NOMO-1 treated with dmso at 0.1 percent for 144 hours (cell line): ENCODE results near the gene OR2C1.
A peak's percentile ranks its signal among the peaks of the same experiment; 100 is the strongest.

Source experiments
- DNase-seq: peaks from one replicate; lab custom pipeline; 2025; ENCODE audit not compliant: unreplicated experiment; lab: John Stamatoyannopoulos, UW

The OR2C1 gene

DNA sequence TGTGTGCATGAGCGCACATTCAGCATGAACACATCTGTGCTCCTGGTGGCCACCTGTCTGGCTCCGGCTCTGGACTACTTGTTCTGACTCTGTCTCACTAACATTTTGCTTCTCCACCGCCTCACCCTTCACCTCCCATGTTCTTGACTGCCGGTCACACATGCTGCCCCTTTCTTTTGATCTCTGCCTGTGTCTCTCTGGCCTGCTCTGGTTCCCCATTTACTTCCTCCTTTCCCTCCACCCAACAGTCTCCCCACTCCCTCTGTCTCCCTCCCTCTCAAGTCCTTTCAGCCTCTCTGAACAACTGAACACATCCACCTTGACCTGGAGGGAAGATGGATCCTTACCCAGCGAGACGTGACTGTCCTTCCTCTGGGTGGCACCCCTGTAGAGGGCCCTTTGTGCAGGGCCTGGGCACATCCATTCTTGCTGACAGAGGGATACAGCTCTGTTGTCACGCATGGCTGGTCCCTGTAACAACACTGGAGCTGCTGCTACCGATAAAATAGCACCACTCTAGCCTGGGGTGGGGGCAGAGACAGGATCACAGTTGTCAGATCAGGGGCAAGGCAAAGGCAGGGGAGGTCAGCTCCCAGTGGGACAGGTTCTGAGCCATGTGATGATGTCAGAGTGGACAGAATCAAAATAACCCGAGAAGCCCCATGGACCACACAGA lies 34.1 kb downstream of the OR2C1 start:
- no peak for DNase-seq

DNA sequence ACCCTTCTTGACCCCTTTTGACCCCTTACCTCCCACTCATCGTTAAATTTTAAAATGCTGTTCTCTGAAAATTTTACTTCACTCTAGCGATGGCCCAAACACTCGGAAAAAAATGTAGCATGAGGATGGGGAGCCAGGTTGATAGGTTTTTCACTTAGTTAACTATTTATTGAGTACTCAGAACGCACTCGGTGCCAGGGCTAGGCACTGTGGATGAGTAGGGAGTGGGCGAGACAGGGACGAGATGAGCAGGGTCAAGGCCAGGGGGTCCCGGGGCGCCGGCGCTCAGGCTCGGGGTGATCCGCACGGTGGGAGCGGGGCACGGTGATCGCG lies 44.7 kb downstream of the OR2C1 start:
- DNase-seq, result no peak

DNA sequence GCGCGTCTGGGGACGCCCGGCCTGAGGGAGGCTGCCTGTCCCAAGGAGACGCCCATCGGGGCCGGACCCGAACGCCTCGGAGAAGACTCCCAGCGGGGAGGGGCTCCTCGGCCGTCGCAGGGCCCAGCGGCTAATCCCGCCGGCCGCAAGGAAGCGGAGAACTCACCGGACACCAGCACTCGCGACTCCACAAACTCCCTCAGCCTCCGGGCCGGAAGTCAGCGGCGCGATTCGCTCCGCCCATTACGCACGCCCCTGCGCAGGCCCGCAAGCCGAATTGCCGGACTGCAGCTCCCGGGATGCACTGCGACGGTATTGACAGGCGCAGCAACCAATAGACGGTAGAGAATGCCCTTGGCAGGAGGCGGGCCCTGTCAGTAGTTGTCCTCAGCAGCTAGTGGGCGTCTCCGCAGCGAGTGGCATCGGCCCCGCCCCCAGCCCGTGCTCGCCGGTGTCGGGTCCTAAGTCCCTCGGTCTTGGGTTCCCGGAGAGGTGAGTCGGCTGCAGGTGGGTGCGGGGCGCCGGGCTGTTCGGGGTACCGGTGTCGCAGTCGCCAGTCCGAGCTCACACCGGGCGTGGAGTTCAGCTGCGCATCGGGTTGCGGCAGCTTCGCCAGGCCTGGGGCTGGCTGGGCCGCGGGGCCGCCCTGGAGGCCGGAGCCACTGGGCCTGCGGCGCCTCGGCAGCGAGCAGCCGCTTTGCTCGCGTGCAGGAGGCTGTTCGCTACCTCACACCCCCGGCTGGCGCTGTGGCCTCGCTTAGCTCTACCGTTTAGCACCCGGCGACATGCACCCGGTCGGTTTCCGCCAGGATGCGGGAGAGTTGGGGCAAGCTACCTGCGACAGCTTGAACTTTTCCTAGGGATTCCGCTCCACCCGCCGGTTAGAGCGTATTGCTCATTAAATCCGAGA lies 45.3 kb downstream of the OR2C1 start, which contains the start of the genes ZNF174 and ZSCAN32:
ZNF174 (plus strand) TSS at position 437 of the 910 bp plus-strand sequence. CDS start 790 bp downstream, outside the sequence.
ZSCAN32 (minus strand) TSS at position 226 of the 910 bp plus-strand sequence. CDS start 3,447 bp downstream, outside the sequence.
- peak; percentile 99 for DNase-seq

DNA sequence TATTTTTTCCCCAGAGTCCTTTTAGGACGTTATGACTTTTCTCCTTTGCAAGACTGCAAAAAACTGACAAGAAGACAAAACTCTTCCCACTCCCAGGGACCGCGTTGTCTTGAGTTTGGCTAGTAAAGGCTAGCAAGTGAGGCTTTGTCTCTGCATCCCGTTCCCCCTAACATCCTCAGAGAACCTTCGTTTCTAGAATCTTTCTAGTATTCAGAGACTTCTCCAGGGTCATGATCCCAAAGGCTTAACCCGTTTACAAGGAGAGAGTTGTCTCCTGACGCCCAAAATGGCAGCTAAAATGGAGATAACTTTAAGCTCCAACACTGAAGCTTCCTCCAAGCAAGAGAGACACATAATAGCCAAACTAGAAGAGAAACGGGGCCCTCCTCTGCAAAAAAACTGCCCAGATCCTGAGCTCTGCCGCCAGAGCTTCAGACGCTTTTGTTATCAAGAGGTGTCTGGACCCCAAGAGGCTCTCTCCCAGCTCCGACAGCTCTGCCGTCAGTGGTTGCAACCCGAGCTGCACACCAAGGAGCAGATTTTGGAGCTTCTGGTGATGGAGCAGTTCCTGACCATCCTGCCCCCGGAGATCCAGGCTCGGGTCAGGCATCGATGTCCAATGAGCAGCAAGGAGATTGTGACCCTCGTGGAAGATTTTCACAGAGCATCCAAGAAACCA lies 46.2 kb downstream of the OR2C1 start:
- DNase-seq, result no peak
